Mononuclear cell (primary cell): ENCODE measurements around the gene TAF1A. TPM values are rescaled to one million over a fixed set of nuclear protein-coding genes. Genes with fewer than 3 reads are reported as not detected.

Experiments
- H3K27me3 ChIP-seq: 2 replicates; pipeline ENCODE4 v1.6.0; 2011; ENCODE audit warnings: low read length, control low read depth; ENCODE audit not compliant: insufficient read depth
- H3K4me1 ChIP-seq: 2 replicates; pipeline ENCODE4 v1.5.1; 2011; ENCODE audit warnings: mild to moderate bottlenecking, low read length, control low read depth; ENCODE audit not compliant: insufficient read depth
- H3K4me3 ChIP-seq: 2 replicates; pipeline ENCODE4 v1.5.1; 2011; ENCODE audit warnings: mild to moderate bottlenecking, low read length, moderate library complexity
- H3K9me3 ChIP-seq: 2 replicates; pipeline ENCODE4 v1.5.1; 2011; ENCODE audit warnings: low read depth, mild to moderate bottlenecking, control low read depth, low read length
- total RNA-seq: library from RNA; depleted of rRNA; stranded (reverse); fragments of >200 nt; gene quantifications from one replicate; pipeline ENCODE4 v1.2.3, GENCODE V29; 2012

The TAF1A gene
- total RNA-seq, 1 donor, result 8.3 TPM

- Histone ChIP-seq H3K4me3 (no peak overlapping the region), H3K9me3 (no peaks in the 10 kb centered on the region), H3K27me3 (no peaks in the 10 kb centered on the region), H3K4me1 (no peaks in the 10 kb centered on the region)
Observed at GRCh38 chr1:222561656-222562055, 28.1 kb downstream of the TAF1A start.

GRCh38 chr1:222557574-222557973 lies 32.2 kb downstream of the TAF1A start:
- H3K4me1 ChIP-seq, result no peaks in the 10 kb centered on the region
- no peaks in the 10 kb centered on the region for H3K27me3 ChIP-seq
- H3K4me3 ChIP-seq, result no peak overlapping the region
- no peaks in the 10 kb centered on the region for H3K9me3 ChIP-seq

DNA sequence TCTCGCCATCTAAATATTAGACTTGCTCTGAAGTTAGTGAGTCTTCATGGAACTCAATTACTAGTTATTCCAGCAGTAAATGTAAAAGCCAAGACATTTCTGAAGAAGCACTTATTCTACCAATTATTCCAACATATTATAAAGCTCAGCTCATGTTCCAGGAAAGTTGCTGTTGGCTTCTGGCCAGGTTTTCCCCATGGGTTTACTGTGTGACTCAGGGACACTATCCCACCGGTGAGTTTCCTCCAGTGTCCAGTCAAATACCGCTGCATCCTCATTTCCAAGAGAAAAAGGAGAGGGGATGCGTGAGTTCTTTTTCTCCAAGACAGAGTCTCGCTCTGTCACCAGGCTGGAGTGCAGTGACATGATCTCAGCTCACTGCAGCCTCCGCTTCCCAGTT lies 32.6 kb downstream of the TAF1A start:
- no peak overlapping the region for H3K4me3 ChIP-seq
- H3K27me3 ChIP-seq, result no peaks in the 10 kb centered on the region
- H3K9me3 ChIP-seq, result no peaks in the 10 kb centered on the region
- no peaks in the 10 kb centered on the region for H3K4me1 ChIP-seq

GRCh38 chr1:222555992-222556615 lies 33.6 kb downstream of the TAF1A start:
- Histone ChIP-seq H3K4me1 (no peaks in the 10 kb centered on the region), H3K4me3 (no peak overlapping the region), H3K9me3 (no peaks in the 10 kb centered on the region), H3K27me3 (no peaks in the 10 kb centered on the region)

- no peaks in the 10 kb centered on the region for H3K27me3 ChIP-seq
- H3K4me3 ChIP-seq, result no peak overlapping the region
- no peaks in the 10 kb centered on the region for H3K4me1 ChIP-seq
- H3K9me3 ChIP-seq, result no peaks in the 10 kb centered on the region
Observed at GRCh38 chr1:222554177-222554576, 35.6 kb downstream of the TAF1A start.

DNA sequence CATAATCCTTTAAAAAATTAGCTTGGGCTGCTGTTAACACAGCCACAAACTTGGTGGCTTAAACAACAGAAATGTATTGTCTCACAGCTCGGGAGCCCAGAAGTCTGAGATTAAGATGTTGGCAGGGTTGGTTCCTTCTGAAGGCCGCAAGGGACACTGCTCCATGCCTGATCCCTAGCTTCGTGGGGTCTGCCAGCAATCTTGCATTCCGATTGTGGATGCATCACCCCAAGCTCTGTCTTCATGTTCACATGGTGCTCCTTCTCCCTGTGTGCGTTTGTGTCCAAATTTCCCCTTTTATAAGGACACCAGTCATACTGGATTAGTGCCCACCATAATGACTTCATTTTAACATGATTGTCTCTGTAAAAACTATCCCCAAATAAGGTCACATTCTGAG lies 36.9 kb downstream of the TAF1A start:
- Histone ChIP-seq H3K9me3 (no peaks in the 10 kb centered on the region), H3K4me3 (no peak overlapping the region), H3K27me3 (no peaks in the 10 kb centered on the region), H3K4me1 (no peaks in the 10 kb centered on the region)

GRCh38 chr1:222547944-222548671 lies 41.6 kb downstream of the TAF1A start, which contains the start of gene HHIPL2:
HHIPL2 (minus strand) TSS chr1:222548104; CDS start chr1:222548044, 60 bp downstream.
- peaks cover 3% of the 10 kb centered on the region for H3K27me3 ChIP-seq
- no peaks in the 10 kb centered on the region for H3K9me3 ChIP-seq
- H3K4me1 ChIP-seq, result no peaks in the 10 kb centered on the region
- no peak within 1 kb of the TSS for H3K4me3 ChIP-seq

GRCh38 chr1:222547260-222547614 lies 42.5 kb downstream of the TAF1A start:
- H3K9me3 ChIP-seq, result no peaks in the 10 kb centered on the region
- H3K27me3 ChIP-seq, result peaks cover 3% of the 10 kb centered on the region
- H3K4me3 ChIP-seq, result no peak overlapping the region

DNA sequence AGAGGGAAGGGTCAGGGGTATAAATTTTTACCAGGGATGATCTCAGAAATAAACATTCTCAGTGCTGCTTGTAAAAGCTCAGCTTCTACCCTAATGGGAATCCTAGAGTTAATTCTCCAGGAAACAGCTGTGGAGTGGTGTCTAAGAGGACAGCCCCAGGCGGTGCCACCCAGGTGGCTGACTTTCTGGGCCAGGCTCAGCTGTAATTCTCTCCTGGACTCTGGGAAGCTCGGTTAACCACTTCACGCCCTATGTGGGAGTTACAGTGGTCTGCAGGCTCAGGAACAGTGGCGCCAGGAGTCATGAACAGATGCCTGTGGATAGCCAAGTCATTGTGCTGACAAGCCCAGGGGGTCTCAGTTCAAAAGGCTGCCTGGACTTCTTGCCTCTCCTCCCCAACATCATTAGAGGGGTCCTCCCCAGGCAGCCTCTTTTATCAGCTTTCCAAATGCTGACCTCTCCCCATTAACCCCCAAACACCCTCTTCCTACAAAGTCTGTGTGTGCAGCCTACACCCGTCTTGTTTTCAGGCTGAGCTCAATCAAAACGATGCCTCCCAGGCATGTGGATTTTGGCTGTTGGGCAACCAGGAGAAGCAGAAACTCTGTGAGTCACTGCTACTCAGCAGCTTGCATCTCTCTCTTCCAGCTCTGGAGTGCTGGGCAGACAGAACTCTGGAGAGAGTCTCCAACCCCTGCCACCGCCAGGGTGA lies 43.0 kb downstream of the TAF1A start:
- Histone ChIP-seq H3K9me3 (no peaks in the 10 kb centered on the region), H3K27me3 (peaks cover 3% of the 10 kb centered on the region), H3K4me3 (no peak overlapping the region), H3K4me1 (no peaks in the 10 kb centered on the region)

More at GRCh38 chr1:222547260-222547614, 42.5 kb downstream of the TAF1A start:
- H3K4me1 ChIP-seq, result no peaks in the 10 kb centered on the region

DNA sequence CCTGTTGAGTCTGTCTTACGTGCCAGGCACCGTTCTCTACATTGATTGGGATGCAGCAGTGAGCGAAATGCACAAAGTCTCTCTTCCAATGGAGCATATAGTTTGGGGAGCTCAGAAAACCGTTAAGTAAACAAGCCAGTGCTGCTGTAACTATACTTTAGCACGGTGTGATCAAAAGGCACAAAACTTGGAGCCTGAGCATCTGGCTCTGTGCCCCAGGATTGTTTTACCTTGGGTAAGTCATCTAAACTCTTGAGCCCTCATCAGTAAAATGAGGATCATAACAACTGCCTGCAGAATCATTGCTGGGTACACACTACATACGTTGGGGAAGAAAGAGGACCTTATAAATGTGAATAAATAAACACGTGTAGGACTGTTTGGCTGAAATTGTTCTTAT lies 43.6 kb downstream of the TAF1A start:
- Histone ChIP-seq H3K27me3 (peaks cover 3% of the 10 kb centered on the region), H3K4me3 (no peak overlapping the region), H3K9me3 (no peaks in the 10 kb centered on the region), H3K4me1 (no peaks in the 10 kb centered on the region)

- Histone ChIP-seq H3K4me1 (no peaks in the 10 kb centered on the region), H3K9me3 (no peaks in the 10 kb centered on the region), H3K4me3 (no peak overlapping the region), H3K27me3 (peaks cover 3% of the 10 kb centered on the region)
Observed at GRCh38 chr1:222543817-222544216, 45.9 kb downstream of the TAF1A start.

DNA sequence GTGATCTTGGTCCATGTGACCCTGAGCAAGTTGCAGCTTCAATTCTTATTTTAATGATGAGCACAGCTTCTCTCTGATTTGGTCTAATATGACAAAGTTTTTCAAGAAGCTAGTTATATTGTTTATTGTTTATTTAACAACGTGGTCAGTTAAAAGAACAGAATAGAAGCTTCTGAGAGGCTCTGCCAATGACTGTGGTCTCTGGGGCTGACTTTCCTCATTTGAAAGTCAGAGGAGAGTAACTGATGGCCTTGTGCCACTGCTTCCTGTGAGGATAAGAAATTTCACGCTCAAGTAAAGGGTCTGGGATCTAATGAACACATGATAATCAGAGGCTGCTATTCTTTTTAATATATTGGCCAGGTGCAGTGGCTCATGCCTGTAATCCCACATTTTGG lies 49.1 kb downstream of the TAF1A start:
- no peaks in the 10 kb centered on the region for H3K4me1 ChIP-seq
- peaks cover 3% of the 10 kb centered on the region for H3K27me3 ChIP-seq
- H3K4me3 ChIP-seq, result no peak overlapping the region
- no peaks in the 10 kb centered on the region for H3K9me3 ChIP-seq

DNA sequence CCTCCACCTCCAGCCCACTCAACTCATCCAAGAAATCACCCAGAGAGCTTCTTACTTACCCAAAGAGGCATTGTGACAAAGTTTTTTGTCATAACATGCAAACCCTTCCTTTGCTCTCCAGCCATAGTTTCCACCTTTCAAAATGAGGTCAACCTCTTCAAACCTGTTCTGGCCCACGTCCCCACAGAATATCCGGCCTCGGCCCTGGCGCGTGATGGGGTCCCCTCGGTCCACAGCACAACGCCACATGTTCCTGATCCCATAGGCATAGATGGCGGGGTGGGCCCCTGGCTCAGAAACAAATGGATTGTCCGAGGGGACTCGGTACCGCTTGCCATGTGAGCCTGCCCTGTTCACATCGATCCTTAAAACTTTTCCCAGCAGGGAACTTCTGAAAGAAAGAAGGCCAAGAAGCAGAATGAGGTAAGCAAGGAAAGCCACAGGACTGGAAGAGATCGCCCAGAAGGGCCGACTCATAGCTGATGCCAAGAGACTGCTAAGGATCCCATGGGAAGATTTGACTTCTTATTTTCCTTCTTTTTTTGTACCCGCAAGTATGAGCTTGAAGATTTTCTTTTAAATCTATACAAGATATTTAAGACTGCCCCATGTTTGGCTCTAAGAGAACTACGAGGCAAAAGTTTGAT lies 49.7 kb downstream of the TAF1A start:
- no peaks in the 10 kb centered on the region for H3K4me1 ChIP-seq
- H3K4me3 ChIP-seq, result no peak overlapping the region
- no peaks in the 10 kb centered on the region for H3K9me3 ChIP-seq
- peaks cover under 1% of the 10 kb centered on the region for H3K27me3 ChIP-seq

- no peaks in the 10 kb centered on the region for H3K27me3 ChIP-seq
- H3K9me3 ChIP-seq, result no peaks in the 10 kb centered on the region
- H3K4me1 ChIP-seq, result no peaks in the 10 kb centered on the region
- H3K4me3 ChIP-seq, result no peak overlapping the region
Observed at GRCh38 chr1:222535455-222535854, 54.3 kb downstream of the TAF1A start.

DNA sequence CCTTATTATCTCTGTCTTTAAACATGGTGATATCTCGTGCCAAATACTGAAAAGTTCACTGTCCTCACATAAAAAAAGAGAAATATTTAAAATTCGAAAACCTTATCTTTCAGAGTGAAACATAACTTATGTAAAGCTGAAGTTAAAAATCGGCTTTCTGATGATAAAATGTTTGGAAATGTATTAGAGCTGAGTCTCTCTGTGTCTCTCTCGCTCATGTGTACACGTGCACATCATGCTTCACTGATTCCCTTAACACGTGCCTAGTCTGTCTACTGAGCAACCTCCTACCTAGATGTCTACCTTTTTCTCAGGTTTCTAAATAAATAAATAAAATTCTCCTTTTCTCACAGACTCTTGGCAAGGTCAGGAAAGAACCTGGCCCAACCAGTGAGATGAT lies 58.9 kb downstream of the TAF1A start:
- Histone ChIP-seq H3K9me3 (no peaks in the 10 kb centered on the region), H3K4me3 (no peak overlapping the region), H3K27me3 (no peaks in the 10 kb centered on the region), H3K4me1 (no peaks in the 10 kb centered on the region)
